Left lobe of liver (tissue), 2 donors: ENCODE data around the gene LCTL. TPM values are rescaled to one million over a fixed set of nuclear protein-coding genes. Genes with fewer than 3 reads are reported as not detected.
"Not testable (repeated sequence)": the region's sequence is repeated elsewhere in the genome, so short reads cannot be mapped to it uniquely, and the experiment has no call there.

Experiments used
- ATAC-seq: fragments of 200-7000 bp; cut with Tn5 transposase; one replicate; pipeline ENCODE4 v1.9.1; 2020; ENCODE audit warnings: mild to moderate bottlenecking, moderate library complexity
- DNase-seq: peaks from one replicate; pipeline ENCODE4 v3.0.0-alpha.2; 2020; ENCODE audit warnings: low spot score
- total RNA-seq: library from RNA; stranded (reverse); gene quantifications from one replicate; pipeline ENCODE4 v1.2.1, GENCODE V29; 2021
- donor health status: DM: no; HTN: no; CAD: no; lungs with moderate emphysema.
- donor health status: DM: no; HTN: yes; CAD: no.

The LCTL gene
- total RNA-seq, 1 donor from 2014 or later: not detected

DNA sequence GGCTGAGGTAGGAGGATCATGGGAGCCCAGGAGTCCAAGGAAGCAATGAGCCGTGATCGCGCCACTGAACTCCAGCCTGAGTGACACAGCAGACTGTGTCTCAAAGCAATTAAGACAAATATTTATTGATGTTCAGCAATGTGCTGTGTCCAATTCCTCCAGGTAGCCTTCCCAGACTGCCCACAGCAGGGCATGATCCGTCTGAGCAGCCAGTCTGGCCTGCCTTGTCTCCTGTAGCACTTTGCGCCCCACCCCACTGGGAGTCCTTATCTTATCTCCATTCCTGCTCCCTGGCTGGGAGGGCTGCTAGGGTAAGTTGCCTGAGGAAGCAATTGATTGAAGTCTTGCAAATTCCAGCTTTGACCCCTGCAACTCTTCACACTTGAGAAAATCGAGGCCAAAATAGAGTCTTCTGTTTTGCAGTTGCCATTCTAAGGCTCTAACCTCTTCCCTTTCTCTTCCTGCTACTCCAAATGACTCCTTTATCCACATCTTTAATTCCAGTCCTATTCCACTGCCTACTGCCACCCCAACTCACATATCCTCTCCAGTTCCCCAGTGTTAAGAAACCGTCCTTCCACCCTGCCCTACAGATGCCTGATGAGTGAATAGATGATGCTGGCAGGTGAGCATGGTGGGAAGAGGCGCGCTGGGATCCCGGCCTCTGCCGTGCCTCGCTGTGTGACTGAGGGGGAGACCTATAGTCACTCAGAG, 26.9 kb upstream of the LCTL start:
- ATAC-seq (no peak), DNase-seq (no peak)

GRCh38 chr15:66591322-66591862, 25.6 kb upstream of the LCTL start:
- DNase-seq (no peak), ATAC-seq (no peak)

- no peak for DNase-seq
Observed at GRCh38 chr15:66590435-66590834, 24.6 kb upstream of the LCTL start.

GRCh38 chr15:66589429-66589828, 23.6 kb upstream of the LCTL start:
- not testable (repeated sequence) for ATAC-seq, DNase-seq

More at GRCh38 chr15:66590435-66590834, 24.6 kb upstream of the LCTL start:
- peak; percentile 84 for ATAC-seq

DNA sequence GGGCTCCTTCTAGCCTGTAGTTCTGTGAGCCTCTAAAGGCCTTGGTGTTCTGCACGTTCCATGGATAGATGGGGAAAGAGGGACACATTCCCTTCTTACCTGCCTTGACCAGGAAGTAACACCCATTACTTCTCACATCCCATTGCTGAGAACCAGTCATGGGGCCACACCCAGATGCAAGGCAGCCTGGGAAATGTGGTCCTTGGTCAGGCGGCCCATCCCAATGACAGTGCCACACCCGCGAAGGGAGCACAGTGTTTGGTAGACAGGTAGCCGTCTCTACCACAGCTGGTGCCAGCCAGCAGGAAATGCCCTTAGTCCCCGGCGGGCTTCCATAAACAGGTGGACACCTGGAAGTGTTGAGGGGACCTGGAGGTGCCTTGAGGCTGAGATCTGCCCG, 23.2 kb upstream of the LCTL start:
- DNase-seq: no peak
- ATAC-seq: no peak

GRCh38 chr15:66588537-66588936, 22.7 kb upstream of the LCTL start:
- DNase-seq (no peak), ATAC-seq (no peak)

DNA sequence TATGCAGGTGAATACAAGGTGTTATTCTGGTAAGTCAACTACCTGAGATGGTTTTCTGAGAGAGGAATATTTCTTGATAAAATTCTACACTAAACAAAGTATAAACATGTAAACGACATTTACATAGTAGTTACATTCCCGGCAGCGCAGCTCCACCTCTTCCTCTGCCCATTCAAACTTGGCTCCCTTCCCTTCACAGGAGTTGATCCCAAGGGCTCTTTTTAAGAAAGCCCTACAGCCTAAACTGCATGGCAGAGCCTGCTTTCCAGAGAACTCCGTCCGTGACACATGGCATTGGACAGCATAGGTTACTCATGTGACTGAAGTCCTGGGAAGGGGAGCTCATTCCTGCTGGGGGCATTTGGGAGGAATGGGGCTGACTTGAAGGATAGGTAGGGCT, 22.0 kb upstream of the LCTL start:
- DNase-seq: no peak
- no peak for ATAC-seq

DNA sequence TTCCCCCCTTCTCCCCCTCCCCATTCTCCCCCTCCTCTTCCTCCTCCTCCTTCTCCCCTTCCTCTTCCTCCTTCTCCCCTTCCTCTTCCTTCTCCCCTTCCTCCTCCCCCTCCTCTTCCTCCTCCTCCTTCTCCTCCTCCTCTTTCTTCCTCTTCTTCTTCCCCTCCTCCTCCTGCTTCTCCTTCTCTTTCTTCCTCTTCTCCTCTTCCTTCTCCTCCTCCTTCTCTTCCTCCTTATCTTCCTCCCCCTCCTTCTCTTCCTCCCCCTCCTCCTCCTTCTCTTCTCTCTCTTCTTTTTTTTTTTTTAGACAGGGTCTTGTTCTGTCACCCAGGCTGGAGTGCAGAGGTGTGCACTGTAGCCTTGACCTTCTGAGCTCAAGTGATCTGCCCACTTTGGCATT, 21.2 kb upstream of the LCTL start:
- ATAC-seq: no peak
- no peak for DNase-seq

DNA sequence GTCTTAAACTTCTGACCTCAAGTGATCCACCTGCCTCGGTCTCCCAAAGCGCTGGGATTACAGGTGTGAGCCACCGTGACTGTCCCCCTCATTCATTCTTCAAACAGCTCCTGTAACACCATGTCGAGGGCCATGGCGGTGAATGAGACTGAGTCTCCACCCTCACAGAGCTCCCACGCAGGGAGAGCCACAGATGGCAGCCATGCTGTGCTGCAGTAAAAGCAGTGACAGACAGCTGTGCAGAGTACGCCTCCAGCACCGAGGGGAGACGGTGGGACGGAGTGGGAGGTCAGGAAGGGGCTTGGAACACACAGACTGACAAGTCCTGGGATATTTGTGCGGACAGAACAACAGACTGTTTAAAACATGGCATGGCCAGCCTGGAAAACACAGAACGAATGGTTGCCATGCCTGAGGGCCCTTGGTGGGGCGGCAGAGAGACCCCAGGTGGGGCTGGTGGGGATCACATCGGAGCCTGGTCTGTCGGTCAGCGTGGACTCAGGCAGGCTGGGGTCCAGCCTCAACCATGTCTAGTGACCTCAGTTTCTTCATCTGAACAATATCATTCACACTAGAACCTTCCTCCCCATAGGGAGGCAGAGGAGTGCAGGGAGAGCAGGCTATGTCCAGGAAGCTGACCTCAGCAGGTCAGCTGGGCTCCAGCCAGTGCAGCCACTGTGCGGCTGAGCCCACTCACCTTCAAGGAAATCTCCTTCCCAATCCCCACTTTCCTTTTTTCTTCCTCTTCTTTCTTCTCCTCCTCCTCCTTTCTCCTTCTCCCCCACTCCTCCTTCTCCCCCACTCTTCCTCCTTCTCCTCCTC, 20.6 kb upstream of the LCTL start:
- DNase-seq: no peak

GRCh38 chr15:66581972-66582537, 16.3 kb upstream of the LCTL start:
- ATAC-seq (no peak), DNase-seq (no peak)

More for the DNA sequence above, 20.6 kb upstream of the LCTL start:
- ATAC-seq: no peak

- DNase-seq (no peak), ATAC-seq (peak; percentile 23)
Observed at GRCh38 chr15:66580643-66581042, 14.8 kb upstream of the LCTL start.

- ATAC-seq: no peak
- DNase-seq: no peak
Observed at GRCh38 chr15:66578286-66578875, 12.6 kb upstream of the LCTL start.

DNA sequence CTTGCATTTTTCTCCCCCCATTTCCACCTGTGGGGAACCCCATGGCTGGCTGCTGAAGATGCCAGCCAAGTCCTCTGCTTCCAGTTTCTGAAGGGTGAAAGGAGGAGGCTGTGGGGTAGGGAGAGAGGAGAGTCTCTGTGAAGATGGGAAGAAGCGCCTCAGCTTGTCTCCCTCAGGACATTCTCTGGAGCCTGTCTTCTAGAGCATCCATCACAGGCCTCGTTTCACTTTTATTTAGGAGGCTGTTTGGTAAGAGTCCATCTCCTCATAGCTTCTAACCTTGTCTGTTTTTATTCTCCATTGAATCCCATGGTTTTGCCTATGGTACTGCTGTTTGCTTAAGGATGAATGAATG, 8.8 kb upstream of the LCTL start:
- ATAC-seq (no peak), DNase-seq (no peak)

DNA sequence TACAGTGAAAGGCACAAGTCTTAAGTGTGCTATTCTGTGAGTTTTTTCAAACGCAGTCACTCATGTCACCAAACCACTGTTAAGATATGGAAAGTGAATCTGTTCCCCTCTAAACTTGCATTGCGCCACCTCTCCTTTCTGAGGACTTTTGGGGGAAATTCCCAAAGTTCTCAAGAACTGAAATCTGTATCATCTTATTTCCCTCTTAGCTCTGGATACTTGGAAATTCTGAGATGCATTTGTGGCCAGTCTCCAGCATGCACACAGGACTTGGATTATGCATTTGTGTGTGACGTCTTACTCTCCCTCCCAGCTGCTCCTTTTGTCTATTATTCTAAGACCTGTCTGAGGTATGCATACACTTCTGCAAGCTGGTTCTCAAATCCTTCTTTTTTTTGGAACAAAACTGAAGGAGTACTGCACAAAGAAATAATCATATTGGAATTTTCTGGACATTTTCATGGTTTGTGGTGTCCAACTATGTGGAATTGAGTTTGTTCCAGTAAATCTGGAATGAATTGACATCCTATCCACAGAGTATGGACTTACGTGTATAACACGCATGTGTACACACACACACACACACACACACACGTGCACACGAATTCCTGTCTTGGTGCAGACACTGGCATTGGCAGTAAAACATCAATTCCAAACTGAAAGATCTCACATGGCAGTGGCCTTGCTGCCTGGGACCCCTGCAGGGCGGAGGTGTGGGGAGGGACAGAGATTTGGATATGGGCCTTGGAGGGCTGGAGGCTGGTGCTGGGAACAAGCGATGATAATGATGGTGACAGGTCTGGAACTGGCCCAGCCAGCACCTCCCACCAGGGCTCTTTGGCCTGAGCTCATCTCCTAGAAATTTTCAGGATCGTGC, 8.2 kb upstream of the LCTL start:
- DNase-seq (no peak), ATAC-seq (no peak)

GRCh38 chr15:66573348-66573718, 7.5 kb upstream of the LCTL start:
- no peak for ATAC-seq
- DNase-seq: no peak

DNA sequence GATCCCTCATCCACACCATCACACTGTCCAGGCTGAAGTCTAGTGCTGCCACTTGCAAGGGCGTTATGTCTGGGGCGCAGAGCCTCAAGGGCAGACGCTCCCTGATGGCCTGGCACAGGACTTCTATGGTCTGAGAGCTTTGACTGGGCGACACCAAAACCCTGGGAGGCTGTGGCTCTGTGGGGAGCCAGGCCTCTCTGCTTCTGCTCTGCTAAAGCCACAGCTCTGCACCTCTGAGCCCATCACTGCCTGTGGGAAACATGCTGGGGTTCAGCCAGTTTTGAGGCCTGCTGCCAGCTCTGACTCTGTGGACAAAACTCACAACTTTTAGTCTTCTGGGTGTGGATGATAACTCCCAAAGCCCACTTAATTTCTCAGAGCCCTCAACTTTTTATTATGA, 6.3 kb upstream of the LCTL start:
- ATAC-seq (no peak), DNase-seq (no peak)

DNA sequence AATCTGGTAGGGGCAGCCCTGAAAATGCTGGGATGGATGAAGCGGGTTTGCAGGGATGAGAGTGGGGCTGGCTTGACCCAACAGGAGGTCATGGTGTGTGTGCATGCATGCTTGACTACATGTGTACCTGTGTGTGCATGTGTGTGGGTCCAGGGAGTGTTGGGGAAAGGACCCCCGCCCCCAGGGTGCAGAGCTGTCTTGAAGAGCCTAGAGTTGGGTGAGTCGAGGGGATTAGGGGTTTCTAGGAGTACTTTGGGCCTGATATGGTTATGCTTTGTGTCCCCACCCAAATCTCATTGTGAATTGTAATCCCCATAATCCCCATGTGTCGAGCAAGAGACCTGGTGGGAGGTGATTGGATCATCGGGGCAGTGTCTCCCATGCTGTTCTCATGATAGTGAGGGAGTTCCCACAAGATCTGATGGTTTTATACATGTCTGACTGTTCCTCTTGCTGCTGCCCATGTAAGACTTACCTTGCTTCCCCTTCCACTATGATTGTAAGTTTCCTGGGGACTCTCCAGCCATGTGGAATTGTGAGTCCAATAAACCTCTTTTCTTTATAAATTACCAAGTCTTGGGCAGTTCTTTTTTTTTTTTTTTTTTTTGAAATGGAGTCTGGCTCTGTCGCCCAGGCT, 5.2 kb upstream of the LCTL start:
- ATAC-seq (no peak), DNase-seq (peak; percentile 24)

GRCh38 chr15:66570327-66570726, 4.5 kb upstream of the LCTL start:
- DNase-seq (peak; percentile 26), ATAC-seq (no peak)

- ATAC-seq: no peak
- peak; percentile 12 for DNase-seq
Observed at GRCh38 chr15:66569461-66570137, 3.8 kb upstream of the LCTL start.
